Fibroblast of gingiva (primary cell): ENCODE results near the gene PTGIS.

Experiments
- DNase-seq: peaks from one replicate; pipeline ENCODE4 v3.0.0-alpha.2; 2011; ENCODE audit warnings: low read depth

PTGIS gene

GRCh38 chr20:49496553-49497397, 71.2 kb downstream of the PTGIS start:
- DNase-seq: peak; percentile 22

- no peak for DNase-seq
Observed at GRCh38 chr20:49496043-49496442, 71.9 kb downstream of the PTGIS start.

- no peak for DNase-seq
Observed at GRCh38 chr20:49490689-49491088, 77.2 kb downstream of the PTGIS start.

- DNase-seq: no peak
Observed at GRCh38 chr20:49489688-49490087, 78.2 kb downstream of the PTGIS start.

GRCh38 chr20:49486064-49486463, 81.9 kb downstream of the PTGIS start:
- DNase-seq: no peak

GRCh38 chr20:49485563-49485962, 82.4 kb downstream of the PTGIS start:
- no peak for DNase-seq

- peak; percentile 60 for DNase-seq
Observed at GRCh38 chr20:49484180-49485140, 83.5 kb downstream of the PTGIS start.

- no peak for DNase-seq
Observed at GRCh38 chr20:49483696-49484123, 84.2 kb downstream of the PTGIS start.

- no peak for DNase-seq
Observed at GRCh38 chr20:49483018-49483695, 84.8 kb downstream of the PTGIS start.

- DNase-seq: no peak
Observed at GRCh38 chr20:49482621-49483017, 85.3 kb downstream of the PTGIS start, which contains the start of gene KCNB1. TSS of gene KCNB1 (minus strand) at chr20:49482668. CDS start at chr20:49482480, 188 bp downstream.

GRCh38 chr20:49482173-49482572, 85.8 kb downstream of the PTGIS start:
- no peak for DNase-seq

- DNase-seq: no peak
Observed at GRCh38 chr20:49481116-49481515, 86.8 kb downstream of the PTGIS start.

- no peak for DNase-seq
Observed at GRCh38 chr20:49480236-49480635, 87.7 kb downstream of the PTGIS start.

- no peak for DNase-seq
Observed at GRCh38 chr20:49479785-49480184, 88.2 kb downstream of the PTGIS start.

GRCh38 chr20:49478754-49479689, 88.9 kb downstream of the PTGIS start:
- DNase-seq: no peak

- no peak for DNase-seq
Observed at GRCh38 chr20:49478266-49478665, 89.7 kb downstream of the PTGIS start.

GRCh38 chr20:49477200-49477599, 90.7 kb downstream of the PTGIS start:
- no peak for DNase-seq

- no peak for DNase-seq
Observed at GRCh38 chr20:49476016-49476355, 92.0 kb downstream of the PTGIS start.

GRCh38 chr20:49475292-49476015, 92.5 kb downstream of the PTGIS start:
- DNase-seq: no peak

GRCh38 chr20:49471397-49471796, 96.5 kb downstream of the PTGIS start:
- DNase-seq: no peak
